SK-N-SH (cell line): Measurements from ENCODE around the gene CAPS2. TPM values are rescaled to one million over a fixed set of nuclear protein-coding genes. Genes with fewer than 3 reads are reported as not detected.

ENCODE experiments used
- CTCF ChIA-PET: fragments of 300-600, 350-600 bp; formaldehyde crosslinking; extraction: SDS; loops from one replicate; lab custom pipeline; 2021; lab: Yijun Ruan, JAX
- POLR2A ChIA-PET: fragments of 350-600 bp; sonication (Branson Sonifier 250); formaldehyde crosslinking; extraction: SDS; loops from one replicate; lab custom pipeline; 2020; ENCODE audit warnings: antibody characterized with exemption, inconsistent platforms; lab: Yijun Ruan, JAX
- DNase-seq: peaks from one replicate; pipeline ENCODE4 v3.0.0; 2012
- H2AFZ ChIP-seq: fragments of 200-600 bp; sonication (generic); 2 replicates; pipeline ENCODE4 v1.8.1; 2016; ENCODE audit warnings: antibody characterized with exemption, mild to moderate bottlenecking, low read depth
- H3F3A ChIP-seq: fragments of 200-600 bp; sonication (generic); replicated peaks from 2 replicates; pipeline ENCODE3; 2016; ENCODE audit warnings: antibody characterized with exemption, mild to moderate bottlenecking; ENCODE audit not compliant: insufficient read depth
- H3K27ac ChIP-seq, 2 experiments: fragments of 200-500 bp in 1 of 2; fragments of 200-600 bp in 1 of 2; sonication (Bioruptor generic) in 1 of 2; sonication (generic), shearing (Covaris generic) in 1 of 2; 2 replicates each; pipeline versions ENCODE4 v1.5.1 to v1.6.1; 2014 to 2016; ENCODE audit warnings: low read depth in 2 of 2, inconsistent platforms in 1 of 2, low read length in 1 of 2, mild to moderate bottlenecking in 1 of 2, mixed read lengths in 1 of 2
- H3K27me3 ChIP-seq: fragments of 200-600 bp; sonication (generic), shearing (Covaris generic); 2 replicates; pipeline ENCODE4 v1.6.1; 2016; ENCODE audit warnings: mixed run types; ENCODE audit not compliant: insufficient read depth
- H3K36me3 ChIP-seq, 2 experiments: fragments of 200-500 bp in 1 of 2; fragments of 200-600 bp in 1 of 2; sonication (Bioruptor generic) in 1 of 2; sonication (generic) in 1 of 2; replicated peaks in 1 of 2; 2 replicates each; pipeline versions ENCODE3 to v1.5.1; 2014 to 2016; ENCODE audit warnings: low read length in 1 of 2, mild to moderate bottlenecking in 1 of 2; ENCODE audit not compliant: insufficient read depth in 2 of 2, control insufficient read depth in 1 of 2
- H3K4me1 ChIP-seq, 2 experiments: fragments of 200-500 bp in 1 of 2; fragments of 200-600 bp in 1 of 2; sonication (Bioruptor generic) in 1 of 2; sonication (generic), shearing (Covaris generic) in 1 of 2; 2 replicates each; pipeline versions ENCODE4 v1.5.1 to v1.6.1; 2014 to 2016; ENCODE audit warnings: low read depth in 1 of 2, low read length in 1 of 2, mixed run types in 1 of 2; ENCODE audit not compliant: insufficient read depth in 2 of 2, control insufficient read depth in 1 of 2
- H3K4me2 ChIP-seq: fragments of 200-600 bp; sonication (generic), shearing (Covaris generic); 2 replicates; pipeline ENCODE4 v1.6.1; 2017; ENCODE audit warnings: mixed run types
- H3K4me3 ChIP-seq, 2 experiments: fragments of 200-500 bp in 1 of 2; fragments of 200-600 bp in 1 of 2; sonication (Bioruptor generic) in 1 of 2; sonication (generic), shearing (Covaris generic) in 1 of 2; 2 replicates each; pipeline versions ENCODE4 v1.5.1 to v1.8.1; 2014 to 2016; ENCODE audit warnings: low read depth in 2 of 2, inconsistent platforms in 1 of 2, low read length in 1 of 2, mild to moderate bottlenecking in 1 of 2, mixed read lengths in 1 of 2, moderate library complexity in 1 of 2
- H3K79me2 ChIP-seq: fragments of 200-600 bp; sonication (generic); 2 replicates; pipeline ENCODE4 v1.8.1; 2017; ENCODE audit warnings: mild to moderate bottlenecking; ENCODE audit not compliant: insufficient read depth
- H3K9ac ChIP-seq: fragments of 200-600 bp; sonication (generic); 2 replicates; pipeline ENCODE4 v1.6.1; 2017; ENCODE audit warnings: mixed run types
- H3K9me2 ChIP-seq: fragments of 200-600 bp; sonication (generic); 2 replicates; pipeline ENCODE4 v1.6.1; 2017; ENCODE audit warnings: mixed run types
- H3K9me3 ChIP-seq: fragments of 200-600 bp; sonication (generic); 2 replicates; pipeline ENCODE4 v1.6.1; 2017; ENCODE audit warnings: mixed run types, mild to moderate bottlenecking, moderate library complexity
- H4K20me1 ChIP-seq: fragments of 200-600 bp; sonication (generic); 2 replicates; pipeline ENCODE4 v1.6.1; 2017; ENCODE audit warnings: mild to moderate bottlenecking, mixed run types; ENCODE audit not compliant: insufficient read depth
- CHD2 ChIP-seq: fragments of 150-350 bp; IDR thresholded peaks from 2 replicates; pipeline ENCODE4 v1.6.1; 2018; ENCODE audit warnings: low read length; ENCODE audit not compliant: partially characterized antibody
- ELF1 ChIP-seq: IDR thresholded peaks from 2 replicates; pipeline ENCODE4 v1.4.0; 2012
- EP300 ChIP-seq, 2 experiments: IDR thresholded peaks; 2 replicates each; pipeline versions ENCODE4 v1.4.0 to v1.6.1; 2012; ENCODE audit warnings: borderline replicate concordance in 1 of 2, low read depth in 1 of 2, low read length in 1 of 2
- EZH2phosphoT487 ChIP-seq: fragments of 200-600 bp; sonication (generic); IDR thresholded peaks from 2 replicates; pipeline ENCODE4 v1.6.1; 2017; ENCODE audit warnings: low read depth, mixed run types, mild to moderate bottlenecking, antibody characterized with exemption, moderate library complexity, borderline replicate concordance
- FOSL2 ChIP-seq: IDR thresholded peaks from 2 replicates; pipeline ENCODE4 v1.4.0; 2012; ENCODE audit warnings: low read depth, mild to moderate bottlenecking, moderate library complexity, borderline replicate concordance
- GABPA ChIP-seq: IDR thresholded peaks from 2 replicates; pipeline ENCODE4 v1.4.0; 2012; ENCODE audit warnings: low read depth, mild to moderate bottlenecking
- GATA2 ChIP-seq: sonication (generic); formaldehyde crosslinking; IDR thresholded peaks from 2 replicates; pipeline ENCODE4 v1.5.0; 2020; ENCODE audit warnings: mild to moderate bottlenecking, missing genetic modification reagents
- MXI1 ChIP-seq: IDR thresholded peaks from 2 replicates; pipeline ENCODE4 v1.6.1; 2012; ENCODE audit warnings: mild to moderate bottlenecking, low read depth, low read length, improper control_type of control experiment
- NFIC ChIP-seq: IDR thresholded peaks from 2 replicates; pipeline ENCODE4 v1.4.0; 2012; ENCODE audit warnings: borderline replicate concordance
- POLR2AphosphoS5 ChIP-seq: IDR thresholded peaks from 2 replicates; pipeline ENCODE4 v1.6.1; 2012; ENCODE audit warnings: low read depth, low read length
- RCOR1 ChIP-seq: fragments of 150-350 bp; IDR thresholded peaks from 2 replicates; pipeline ENCODE4 v1.6.1; 2017; ENCODE audit warnings: antibody characterized with exemption, low read length
- RFX5 ChIP-seq: IDR thresholded peaks from 2 replicates; pipeline ENCODE4 v1.6.1; 2012; ENCODE audit warnings: mild to moderate bottlenecking, improper control_type of control experiment, low read length
- SMC3 ChIP-seq: IDR thresholded peaks from 2 replicates; pipeline ENCODE4 v1.6.1; 2012; ENCODE audit warnings: low read depth, low read length, improper control_type of control experiment
- TAF1 ChIP-seq: IDR thresholded peaks from 2 replicates; pipeline ENCODE4 v1.6.1; 2012; ENCODE audit warnings: low read depth, mild to moderate bottlenecking, low read length, moderate library complexity, borderline replicate concordance
- YY1 ChIP-seq: IDR thresholded peaks from 2 replicates; pipeline ENCODE4 v1.4.0; 2012; ENCODE audit warnings: low read depth, mild to moderate bottlenecking
- WGBS: methylation state at CpG from one replicate; pipeline ENCODE4 v1.1.6; 2017; ENCODE audit warnings: low lambda C conversion rate; 5-methylcytosine and 5-hydroxymethylcytosine counted together
- polyA plus RNA-seq, 3 experiments: library from polyadenylated mRNA; depleted of rRNA; stranded (reverse); fragments of >200 nt; gene quantifications; 2 replicates each; pipeline ENCODE4 v1.2.3, GENCODE V29; 2012
- TF ChIP-seq, protein P1 (sequence below): IDR thresholded peaks from 2 replicates; pipeline ENCODE4 v1.4.0; 2012; ENCODE audit warnings: low read depth
- TF ChIP-seq, protein P2 (sequence below): fragments of 150-350 bp; IDR thresholded peaks from 2 replicates; pipeline ENCODE4 v1.6.1; 2016; ENCODE audit warnings: mild to moderate bottlenecking, low read depth, low read length
- TF ChIP-seq, protein P3 (sequence below): IDR thresholded peaks from 2 replicates; pipeline ENCODE4 v1.4.0; 2012; ENCODE audit warnings: low read depth, borderline replicate concordance
- TF ChIP-seq, protein P4 (sequence below): IDR thresholded peaks from 2 replicates; pipeline ENCODE4 v1.4.0; 2012; ENCODE audit warnings: low read depth, borderline replicate concordance

CAPS2 gene
- polyA plus RNA-seq, 1 of the 3 experiments (the other 2 are of a cell fraction), result 5.7 TPM

DNA sequence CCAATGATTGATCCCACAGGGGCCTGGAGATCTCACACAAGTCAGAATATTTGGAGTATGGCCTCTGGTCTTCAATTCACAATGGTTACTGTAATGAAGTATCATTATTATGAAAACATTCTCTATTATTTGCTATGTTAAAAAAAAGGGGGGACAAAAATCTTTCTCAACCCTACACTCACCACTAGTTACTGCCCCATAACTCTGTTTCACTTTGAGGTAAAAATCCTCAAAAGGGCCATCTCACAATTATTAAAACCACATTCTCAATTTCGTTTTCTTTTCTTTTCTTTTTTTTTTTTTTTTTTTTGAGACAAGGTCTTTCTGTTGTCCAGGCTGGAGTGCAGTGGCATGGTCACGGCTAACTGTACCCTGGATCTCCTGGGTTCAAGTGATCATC lies 60.9 kb downstream of the CAPS2 start:
- 3% methylated on average over 2 of the region's 2 CpGs for WGBS
- no peak overlapping the region for H2AFZ ChIP-seq
- H3K4me2 ChIP-seq, result no peak overlapping the region
- no peak for TF ChIP-seq EP300 (IDR thresholded peaks at IDR 0.05; ENCODE audit: borderline replicate concordance in 1 of 2, low read depth in 1 of 2, low read length in 1 of 2)
- TF ChIP-seq TAF1, result no peak
- no peak for TF ChIP-seq YY1
- H4K20me1 ChIP-seq, result no peaks in the 10 kb centered on the region
- ChIA-PET CTCF (no interaction called here), POLR2A (no interaction called here)
- H3K27ac ChIP-seq, result no peak overlapping the region
- no peaks in the 10 kb centered on the region for H3K36me3 ChIP-seq
- no peak for DNase-seq
- H3K79me2 ChIP-seq, result no peaks in the 10 kb centered on the region
- no peaks in the 10 kb centered on the region for H3F3A ChIP-seq
- H3K4me1 ChIP-seq, result no peaks in the 10 kb centered on the region
- H3K9me3 ChIP-seq, result no peaks in the 10 kb centered on the region
- no peak overlapping the region for H3K9ac ChIP-seq
- no peak overlapping the region for H3K4me3 ChIP-seq
- no peaks in the 10 kb centered on the region; the same call in 1 of the 2 replicates for H3K9me2 ChIP-seq
- no peaks in the 10 kb centered on the region for H3K27me3 ChIP-seq

DNA sequence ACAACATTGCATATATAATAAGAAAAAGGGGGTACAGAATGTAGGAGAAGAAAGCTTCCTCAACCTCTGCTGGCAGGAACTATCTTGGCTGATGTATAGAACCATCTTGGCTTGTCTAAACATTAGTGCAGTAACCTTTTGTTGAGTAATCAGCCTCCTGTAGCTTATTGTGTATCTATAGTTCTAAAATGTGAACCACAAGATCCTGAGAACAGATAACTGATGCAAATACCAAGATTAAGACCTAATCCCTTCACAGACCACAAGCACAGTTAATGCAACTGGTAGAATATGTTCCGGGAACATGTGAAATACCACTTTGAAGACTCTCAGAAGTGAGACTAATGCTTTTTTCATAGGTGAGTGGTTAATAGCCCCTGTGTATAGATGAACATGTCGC lies 69.8 kb downstream of the CAPS2 start:
- H3K27me3 ChIP-seq, result no peaks in the 10 kb centered on the region
- no peak for DNase-seq
- no peaks in the 10 kb centered on the region for H3K9me2 ChIP-seq
- no peaks in the 10 kb centered on the region for H3K79me2 ChIP-seq
- H3K36me3 ChIP-seq, result no peaks in the 10 kb centered on the region
- ChIA-PET CTCF (interaction anchor here (1.5 kb wide), 1 partner anchor 13 kb away, joined by 3 read pairs; no protein-coding TSS in a partner anchor), POLR2A (no interaction called here)
- H3F3A ChIP-seq, result no peaks in the 10 kb centered on the region
- no peak overlapping the region for H3K9ac ChIP-seq
- H3K27ac ChIP-seq, result no peak overlapping the region
- no peaks in the 10 kb centered on the region for H3K4me1 ChIP-seq
- no peak for TF ChIP-seq MXI1
- no peak for TF ChIP-seq CHD2
- no peak overlapping the region for H3K4me3 ChIP-seq
- no peak overlapping the region for H3K4me2 ChIP-seq
- WGBS, result 10% methylated on average over 2 of the region's 2 CpGs
- H3K9me3 ChIP-seq, result no peaks in the 10 kb centered on the region
- H4K20me1 ChIP-seq, result no peaks in the 10 kb centered on the region
- no peak overlapping the region for H2AFZ ChIP-seq

DNA sequence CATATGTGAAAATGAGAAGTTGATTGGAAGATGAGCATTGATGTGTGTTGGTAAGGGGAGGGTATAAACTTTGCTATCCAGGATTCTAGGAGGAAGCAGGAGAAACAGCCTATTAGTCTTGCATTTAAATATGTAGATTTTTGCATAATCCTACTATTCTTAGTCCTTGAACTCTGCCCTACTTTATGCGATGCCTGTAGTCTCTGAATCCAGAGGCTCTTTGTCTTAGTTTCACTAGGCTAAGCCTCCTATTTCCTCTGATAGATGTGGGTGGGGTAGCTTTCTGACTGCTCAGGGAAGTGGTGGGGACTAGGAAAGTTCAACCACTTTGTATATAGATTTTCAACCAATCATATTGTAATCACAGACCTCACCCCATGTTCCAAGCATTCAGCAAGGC lies 71.0 kb downstream of the CAPS2 start:
- POLR2A ChIA-PET, result no interaction called here
- Histone ChIP-seq H3K9me3 (no peaks in the 10 kb centered on the region), H3K9me2 (no peaks in the 10 kb centered on the region), H3K4me2 (no peak overlapping the region), H3K79me2 (no peaks in the 10 kb centered on the region), H3K27me3 (no peaks in the 10 kb centered on the region), H3K4me1 (no peaks in the 10 kb centered on the region), H3K4me3 (no peak overlapping the region), H2AFZ (no peak overlapping the region), H4K20me1 (no peaks in the 10 kb centered on the region), H3K27ac (no peak overlapping the region), H3K9ac (no peak overlapping the region), H3K36me3 (no peaks in the 10 kb centered on the region), H3F3A (no peaks in the 10 kb centered on the region)
- WGBS, result 88% methylated on average over 1 of the region's 1 CpG
- CTCF ChIA-PET, result no interaction called here
- DNase-seq, result no peak
- no peak for TF ChIP-seq EZH2phosphoT487
- no peak for TF ChIP-seq FOSL2
- TF ChIP-seq, protein P1, sequence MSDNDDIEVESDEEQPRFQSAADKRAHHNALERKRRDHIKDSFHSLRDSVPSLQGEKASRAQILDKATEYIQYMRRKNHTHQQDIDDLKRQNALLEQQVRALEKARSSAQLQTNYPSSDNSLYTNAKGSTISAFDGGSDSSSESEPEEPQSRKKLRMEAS, result no peak
- TF ChIP-seq GATA2 (CRISPR knock-in tag), result no peak
- TF ChIP-seq, protein P2, sequence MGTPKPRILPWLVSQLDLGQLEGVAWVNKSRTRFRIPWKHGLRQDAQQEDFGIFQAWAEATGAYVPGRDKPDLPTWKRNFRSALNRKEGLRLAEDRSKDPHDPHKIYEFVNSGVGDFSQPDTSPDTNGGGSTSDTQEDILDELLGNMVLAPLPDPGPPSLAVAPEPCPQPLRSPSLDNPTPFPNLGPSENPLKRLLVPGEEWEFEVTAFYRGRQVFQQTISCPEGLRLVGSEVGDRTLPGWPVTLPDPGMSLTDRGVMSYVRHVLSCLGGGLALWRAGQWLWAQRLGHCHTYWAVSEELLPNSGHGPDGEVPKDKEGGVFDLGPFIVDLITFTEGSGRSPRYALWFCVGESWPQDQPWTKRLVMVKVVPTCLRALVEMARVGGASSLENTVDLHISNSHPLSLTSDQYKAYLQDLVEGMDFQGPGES, result no peak
- TF ChIP-seq, protein P3, sequence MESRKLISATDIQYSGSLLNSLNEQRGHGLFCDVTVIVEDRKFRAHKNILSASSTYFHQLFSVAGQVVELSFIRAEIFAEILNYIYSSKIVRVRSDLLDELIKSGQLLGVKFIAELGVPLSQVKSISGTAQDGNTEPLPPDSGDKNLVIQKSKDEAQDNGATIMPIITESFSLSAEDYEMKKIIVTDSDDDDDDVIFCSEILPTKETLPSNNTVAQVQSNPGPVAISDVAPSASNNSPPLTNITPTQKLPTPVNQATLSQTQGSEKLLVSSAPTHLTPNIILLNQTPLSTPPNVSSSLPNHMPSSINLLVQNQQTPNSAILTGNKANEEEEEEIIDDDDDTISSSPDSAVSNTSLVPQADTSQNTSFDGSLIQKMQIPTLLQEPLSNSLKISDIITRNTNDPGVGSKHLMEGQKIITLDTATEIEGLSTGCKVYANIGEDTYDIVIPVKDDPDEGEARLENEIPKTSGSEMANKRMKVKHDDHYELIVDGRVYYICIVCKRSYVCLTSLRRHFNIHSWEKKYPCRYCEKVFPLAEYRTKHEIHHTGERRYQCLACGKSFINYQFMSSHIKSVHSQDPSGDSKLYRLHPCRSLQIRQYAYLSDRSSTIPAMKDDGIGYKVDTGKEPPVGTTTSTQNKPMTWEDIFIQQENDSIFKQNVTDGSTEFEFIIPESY, result no peak
- TF ChIP-seq RFX5, result no peak
- no peak for TF ChIP-seq GABPA
- no peak for TF ChIP-seq ELF1
- no peak for TF ChIP-seq SMC3
- TF ChIP-seq RCOR1, result no peak
- TF ChIP-seq POLR2AphosphoS5, result no peak
- TF ChIP-seq, protein P4, sequence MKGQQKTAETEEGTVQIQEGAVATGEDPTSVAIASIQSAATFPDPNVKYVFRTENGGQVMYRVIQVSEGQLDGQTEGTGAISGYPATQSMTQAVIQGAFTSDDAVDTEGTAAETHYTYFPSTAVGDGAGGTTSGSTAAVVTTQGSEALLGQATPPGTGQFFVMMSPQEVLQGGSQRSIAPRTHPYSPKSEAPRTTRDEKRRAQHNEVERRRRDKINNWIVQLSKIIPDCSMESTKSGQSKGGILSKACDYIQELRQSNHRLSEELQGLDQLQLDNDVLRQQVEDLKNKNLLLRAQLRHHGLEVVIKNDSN, result no peak
- no peak for TF ChIP-seq MXI1
- no peak for TF ChIP-seq NFIC
